ENCODE results near the gene VGLL4.

Gene VGLL4

DNA sequence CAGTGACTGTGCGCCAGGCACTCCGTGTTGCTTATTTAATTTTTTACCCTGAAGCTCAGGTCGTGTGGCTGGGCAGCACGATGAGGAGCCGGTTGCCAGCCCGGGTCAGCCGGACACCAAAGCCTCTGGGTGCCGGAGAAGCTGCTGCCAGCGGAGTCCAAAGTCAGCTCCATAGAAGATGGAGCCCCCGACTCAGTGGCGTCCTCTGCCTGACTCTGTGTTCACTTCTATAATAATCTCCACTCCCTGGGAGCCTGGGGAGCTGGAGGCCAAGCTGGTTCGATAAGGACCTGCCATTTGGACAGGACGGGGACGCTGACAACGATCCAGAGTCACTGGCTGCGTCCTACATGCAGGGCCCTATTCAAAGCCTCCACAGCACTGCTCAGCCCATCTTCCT, 78.6 kb downstream of the VGLL4 start:
- DNase-seq (ENCODE audit: low read depth): no peak

DNA sequence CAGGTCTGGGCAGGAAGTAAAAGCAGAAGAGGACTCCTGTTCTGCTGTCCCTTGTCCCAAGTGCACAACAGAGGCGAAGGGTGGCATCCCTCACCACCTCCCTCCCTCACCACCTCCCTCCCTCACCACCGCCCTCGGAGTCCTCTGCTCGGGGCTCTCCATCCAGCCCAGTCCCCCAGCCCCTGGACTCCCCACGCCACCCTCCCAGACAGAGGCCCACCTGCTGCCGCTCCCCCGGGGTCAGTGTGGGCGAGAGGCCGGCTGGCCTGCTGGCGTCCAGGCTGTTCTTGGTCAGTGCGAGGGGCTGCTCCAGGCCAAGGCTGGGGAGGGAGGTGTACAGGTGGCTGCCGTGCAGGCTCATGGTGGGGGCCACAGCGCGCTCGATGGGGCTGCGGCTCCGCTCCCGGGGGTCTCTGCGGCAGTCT, 79.1 kb downstream of the VGLL4 start:
- DNase-seq (ENCODE audit: low read depth): no peak

- DNase-seq (ENCODE audit: low read depth): no peak
Measured at GRCh38 chr3:11563865-11564185, 79.9 kb downstream of the VGLL4 start.

GRCh38 chr3:11563159-11563864, 80.4 kb downstream of the VGLL4 start:
- no peak for DNase-seq (ENCODE audit: low read depth)

GRCh38 chr3:11562277-11562881, 81.3 kb downstream of the VGLL4 start:
- no peak for DNase-seq (ENCODE audit: low read depth)

DNA sequence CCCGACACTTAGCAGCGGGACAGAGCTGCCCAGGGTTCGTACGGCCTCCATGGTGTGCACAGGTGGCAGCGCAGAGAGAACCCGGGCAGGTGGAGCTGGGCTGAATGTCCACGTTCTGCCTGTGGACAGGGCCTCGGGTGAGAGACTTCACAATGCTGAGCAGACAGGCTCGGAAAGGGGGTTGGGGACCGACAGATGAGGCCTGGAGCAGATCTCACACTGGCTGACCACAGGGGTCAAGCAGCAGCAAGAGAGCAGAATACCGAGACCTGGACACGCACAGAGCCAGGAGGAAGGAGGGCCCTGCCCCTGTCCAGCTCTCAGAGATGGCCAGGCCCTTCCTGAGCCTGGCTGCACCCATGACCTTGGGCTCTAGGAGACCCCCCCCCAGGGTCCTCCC, 83.0 kb downstream of the VGLL4 start:
- no peak for DNase-seq (ENCODE audit: low read depth)

GRCh38 chr3:11559816-11560633, 83.7 kb downstream of the VGLL4 start:
- no peak for DNase-seq (ENCODE audit: low read depth)

DNA sequence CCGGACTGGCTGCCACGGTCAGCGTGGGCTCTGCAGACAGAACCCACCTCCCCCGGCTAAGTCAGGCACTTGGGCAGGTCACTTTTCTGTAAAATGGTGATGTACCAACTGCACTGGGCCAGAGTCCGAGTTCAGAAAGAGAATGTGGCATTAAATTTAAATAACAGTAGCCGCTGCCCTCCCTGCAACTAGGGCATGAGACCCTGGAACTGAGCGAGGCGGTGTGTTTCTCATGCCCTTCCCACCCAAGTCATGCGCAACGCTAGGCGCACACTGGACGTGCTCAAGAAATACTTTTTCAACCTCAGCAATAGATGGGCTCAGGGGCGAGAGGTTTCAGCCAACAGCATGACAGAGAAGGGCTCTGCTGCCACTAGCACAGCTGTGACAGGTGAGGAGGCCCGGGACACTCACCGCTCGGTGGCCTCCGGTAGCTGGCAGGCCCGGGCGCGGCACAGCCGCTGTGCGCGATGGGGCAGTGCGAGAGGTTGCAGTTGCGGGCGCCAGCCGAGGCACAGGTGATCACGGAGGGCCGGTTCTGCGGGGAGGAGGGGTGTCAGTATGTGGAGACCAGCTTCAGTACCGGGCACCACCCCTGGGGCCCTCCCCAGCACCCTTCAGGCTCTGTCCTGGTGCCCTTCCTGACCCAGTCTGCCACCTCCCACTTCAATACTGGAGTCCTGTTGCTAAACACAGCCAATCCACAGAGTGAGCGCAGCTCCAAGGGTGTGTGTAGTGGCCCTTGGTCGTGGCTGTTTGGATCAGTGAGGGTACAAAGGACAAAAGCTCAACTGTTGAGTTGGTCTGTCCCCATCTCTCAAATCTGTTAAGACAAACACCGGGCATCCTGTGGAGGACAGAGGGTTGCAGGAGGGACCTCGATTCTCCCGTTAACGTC, 84.5 kb downstream of the VGLL4 start:
- no peak for DNase-seq (ENCODE audit: low read depth)

- no peak for DNase-seq (ENCODE audit: low read depth)
Measured at GRCh38 chr3:11558411-11558903, 85.3 kb downstream of the VGLL4 start.

DNA sequence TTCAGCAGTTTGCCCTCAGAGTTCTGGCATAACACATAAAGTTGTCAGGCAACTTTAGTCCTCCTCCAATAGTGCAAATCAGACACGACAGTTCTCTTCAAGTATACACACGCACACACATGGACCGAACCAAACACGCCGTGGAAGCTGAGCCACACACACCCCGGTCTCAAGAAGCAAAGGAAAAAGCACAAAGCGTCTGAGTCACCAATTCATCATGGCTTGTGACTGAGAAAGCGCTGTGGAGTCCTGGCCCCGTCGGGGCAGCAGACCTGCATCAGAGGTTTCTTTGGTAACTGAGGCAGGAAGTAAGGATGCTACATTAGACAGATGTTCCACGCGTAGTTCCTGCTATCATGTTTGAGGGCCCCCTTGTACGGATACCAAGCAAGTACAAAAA, 85.7 kb downstream of the VGLL4 start:
- DNase-seq (ENCODE audit: low read depth): peak; percentile 92

DNA sequence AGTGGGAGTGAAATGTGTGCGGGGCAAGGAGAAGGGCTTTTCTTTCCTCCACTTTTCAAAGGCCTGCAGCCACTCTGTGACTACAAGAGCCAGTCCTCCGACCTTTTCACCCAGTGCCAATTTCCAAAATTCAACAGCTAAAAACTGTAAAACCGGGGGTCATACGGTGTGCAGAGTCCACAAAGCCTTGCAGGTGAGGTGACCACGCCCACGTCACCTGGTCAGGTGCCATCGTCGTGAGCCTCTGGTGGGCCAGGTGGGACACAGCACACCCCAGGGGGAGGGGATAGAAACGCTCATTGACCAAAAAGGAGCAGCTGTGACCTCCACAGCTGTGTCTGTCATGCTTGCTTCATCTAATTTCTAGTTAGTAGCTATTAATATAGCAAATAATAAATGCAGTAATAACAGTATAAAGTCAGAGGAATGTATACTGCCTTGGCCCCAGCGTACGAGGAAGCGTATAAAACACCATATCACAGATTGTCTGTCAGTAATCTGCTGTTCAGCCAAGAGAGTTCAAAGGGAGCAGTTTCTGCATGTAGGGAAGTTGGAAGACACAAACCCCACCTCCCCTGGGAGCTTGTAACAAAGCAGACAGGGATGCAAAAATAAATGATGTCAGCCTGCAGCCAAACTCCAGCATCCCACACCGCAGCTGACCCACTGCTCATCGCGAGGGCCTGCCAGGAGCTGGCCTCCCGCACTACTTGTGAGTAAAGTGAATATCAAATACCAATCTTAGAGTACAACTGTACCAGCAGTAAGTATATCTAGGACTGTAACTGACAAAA, 86.7 kb downstream of the VGLL4 start:
- DNase-seq (ENCODE audit: low read depth): no peak

DNA sequence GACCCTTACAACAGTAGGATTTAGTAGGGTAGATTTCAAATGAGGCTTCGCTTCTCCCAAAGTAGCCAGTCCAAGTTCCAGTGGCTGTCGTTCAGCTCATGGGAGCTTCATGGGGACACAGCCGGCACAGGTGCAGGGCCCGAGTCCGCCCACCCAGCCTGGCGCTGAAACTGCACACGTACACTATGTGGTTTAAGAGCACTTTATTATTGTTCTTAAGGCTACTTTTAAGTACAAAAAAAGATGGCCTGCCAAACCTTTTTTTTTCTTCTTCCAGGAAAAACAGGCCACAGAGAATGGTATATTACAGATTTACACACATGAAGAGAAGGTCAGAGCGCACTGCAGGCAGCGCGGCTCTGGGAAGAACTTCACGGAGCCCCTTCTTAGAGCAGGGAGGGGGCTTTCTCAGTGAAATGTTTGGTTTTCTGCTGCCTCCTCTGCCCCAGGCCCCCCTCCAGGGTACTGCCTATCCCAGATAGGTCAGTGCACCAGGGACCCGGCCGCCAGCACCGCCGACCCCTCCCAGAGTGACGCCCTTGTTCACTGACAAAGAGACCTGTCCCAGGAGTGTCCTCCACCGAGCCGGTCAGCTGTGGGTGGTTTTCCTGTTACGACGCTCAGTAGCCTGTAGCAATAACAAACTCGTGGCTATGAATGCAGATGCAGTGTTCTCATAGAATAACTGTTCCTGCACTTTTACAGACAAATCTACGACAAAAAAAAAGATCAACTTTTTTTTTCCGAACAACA, 87.7 kb downstream of the VGLL4 start:
- DNase-seq (ENCODE audit: low read depth): no peak

- DNase-seq (ENCODE audit: low read depth): no peak
Measured at GRCh38 chr3:11555211-11555782, 88.4 kb downstream of the VGLL4 start.

DNA sequence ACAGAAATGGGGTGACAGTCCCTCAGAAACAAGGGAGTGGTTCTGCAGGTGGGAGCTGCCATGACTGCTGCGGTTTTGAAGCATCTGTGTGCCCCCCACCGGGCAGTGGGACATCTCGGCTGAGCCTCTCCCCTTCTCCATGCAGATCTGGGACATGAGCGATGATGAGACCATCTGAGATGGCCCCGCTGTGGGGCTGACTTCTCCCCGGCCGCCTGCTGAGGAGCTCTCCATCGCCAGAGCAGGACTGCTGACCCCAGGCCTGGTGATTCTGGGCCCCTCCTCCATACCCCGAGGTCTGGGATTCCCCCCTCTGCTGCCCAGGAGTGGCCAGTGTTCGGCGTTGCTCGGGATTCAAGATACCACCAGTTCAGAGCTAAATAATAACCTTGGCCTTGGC, 89.0 kb downstream of the VGLL4 start:
- no peak for DNase-seq (ENCODE audit: low read depth)

DNA sequence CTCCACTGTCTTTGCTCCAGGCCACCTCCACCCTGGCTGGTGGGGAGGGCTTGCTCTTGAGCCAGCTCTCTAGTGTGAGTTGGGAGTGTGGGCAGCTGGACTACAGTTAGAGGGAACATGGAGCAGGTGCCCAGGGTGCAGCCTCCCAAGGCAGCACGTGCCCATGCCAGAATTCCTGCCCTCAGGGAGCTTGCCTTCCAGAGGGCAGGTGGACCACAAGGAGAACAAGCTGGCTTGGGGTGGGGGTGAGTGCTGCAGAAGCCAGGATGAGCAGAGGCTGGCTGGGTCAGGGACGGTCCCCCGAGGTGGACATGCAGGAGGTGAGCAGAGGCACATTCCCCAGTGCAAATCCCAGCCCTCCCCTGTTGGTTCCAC, 89.5 kb downstream of the VGLL4 start:
- DNase-seq (ENCODE audit: low read depth): no peak

- DNase-seq (ENCODE audit: low read depth): no peak
Measured at GRCh38 chr3:11553436-11554235, 90.1 kb downstream of the VGLL4 start.

DNA sequence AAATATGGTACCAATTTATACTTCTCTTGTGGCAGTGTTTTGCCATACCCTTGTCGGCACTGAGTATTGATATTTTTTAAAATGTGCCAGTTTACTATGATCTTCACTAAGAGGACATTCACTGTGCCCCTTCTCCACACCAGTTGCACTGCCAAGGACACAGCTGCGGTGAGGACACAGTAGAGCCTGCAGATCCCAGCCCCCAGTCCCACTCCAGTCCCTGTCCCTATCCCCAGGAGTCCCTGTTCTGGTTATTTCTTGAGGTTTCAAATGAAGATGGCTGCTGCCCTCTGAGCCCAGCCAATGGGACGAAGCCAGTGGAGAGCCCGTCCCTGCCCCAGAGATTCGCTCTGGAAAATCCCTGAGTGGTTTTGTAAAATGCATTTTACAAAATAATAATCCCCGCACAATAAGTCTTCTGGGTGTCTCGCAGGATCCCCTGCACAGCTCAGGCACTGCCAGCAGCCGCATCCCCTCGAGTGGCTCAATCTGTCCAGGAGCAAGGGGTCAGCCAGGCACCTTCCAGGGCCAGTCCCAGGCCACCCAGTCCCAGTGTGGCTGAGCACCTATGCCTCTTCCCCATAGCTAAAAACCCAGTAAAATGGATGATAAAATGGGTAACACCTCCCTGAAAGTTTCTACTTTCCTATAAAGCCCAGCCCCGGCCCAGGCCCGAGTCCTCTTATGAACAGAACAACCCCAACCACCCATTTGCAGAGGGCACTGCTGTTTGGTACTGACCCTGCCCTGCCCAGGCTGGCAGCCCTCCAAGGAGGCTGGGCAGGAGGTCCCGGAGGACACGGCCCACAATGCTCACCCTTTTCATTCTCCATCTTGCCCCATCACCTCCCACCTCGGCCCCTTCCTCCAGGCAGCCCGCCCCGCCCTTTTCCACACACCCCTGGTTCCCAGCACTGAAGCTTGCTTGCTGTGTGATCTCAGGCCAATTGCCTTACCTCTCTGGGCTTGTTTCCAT, 91.1 kb downstream of the VGLL4 start:
- no peak for DNase-seq (ENCODE audit: low read depth)

GRCh38 chr3:11551036-11551435, 92.7 kb downstream of the VGLL4 start:
- no peak for DNase-seq (ENCODE audit: low read depth)

All from ELR (cell line).